ENCODE data around the gene FERD3L.

FERD3L gene

GRCh38 chr7:19117091-19117869, 27.9 kb downstream of the FERD3L start, which contains the start of gene TWIST1:
TSS of gene TWIST1 (minus strand) at chr7:19117636. CDS start at chr7:19117321, 315 bp downstream.
- no peak for DNase-seq (ENCODE audit: low read depth, low spot score)

GRCh38 chr7:19116121-19117090, 28.8 kb downstream of the FERD3L start:
- no peak for DNase-seq (ENCODE audit: low read depth, low spot score)

GRCh38 chr7:19114551-19114855, 30.7 kb downstream of the FERD3L start:
- no peak for DNase-seq (ENCODE audit: low read depth, low spot score)

GRCh38 chr7:19113855-19114550, 31.2 kb downstream of the FERD3L start:
- no peak for DNase-seq (ENCODE audit: low read depth, low spot score)

GRCh38 chr7:19113002-19113350, 32.2 kb downstream of the FERD3L start:
- no peak for DNase-seq (ENCODE audit: low read depth, low spot score)

- DNase-seq (ENCODE audit: low read depth, low spot score), result no peak
Measured at GRCh38 chr7:19112274-19113001, 32.8 kb downstream of the FERD3L start.

- no peak for DNase-seq (ENCODE audit: low read depth, low spot score)
Measured at GRCh38 chr7:19111474-19112273, 33.5 kb downstream of the FERD3L start.

- DNase-seq (ENCODE audit: low read depth, low spot score), result no peak
Measured at GRCh38 chr7:19110776-19111175, 34.4 kb downstream of the FERD3L start.

- DNase-seq (ENCODE audit: low read depth, low spot score), result no peak
Measured at GRCh38 chr7:19110026-19110730, 35.0 kb downstream of the FERD3L start.

- no peak for DNase-seq (ENCODE audit: low read depth, low spot score)
Measured at GRCh38 chr7:19109000-19109946, 35.9 kb downstream of the FERD3L start.

- DNase-seq (ENCODE audit: low read depth, low spot score), result no peak
Measured at GRCh38 chr7:19107356-19108146, 37.7 kb downstream of the FERD3L start.

- no peak for DNase-seq (ENCODE audit: low read depth, low spot score)
Measured at GRCh38 chr7:19107081-19107355, 38.2 kb downstream of the FERD3L start.

GRCh38 chr7:19106241-19107080, 38.8 kb downstream of the FERD3L start:
- DNase-seq (ENCODE audit: low read depth, low spot score), result no peak

GRCh38 chr7:19105546-19105945, 39.7 kb downstream of the FERD3L start:
- DNase-seq (ENCODE audit: low read depth, low spot score), result no peak

- no peak for DNase-seq (ENCODE audit: low read depth, low spot score)
Measured at GRCh38 chr7:19104811-19105210, 40.4 kb downstream of the FERD3L start.

GRCh38 chr7:19102884-19103283, 42.3 kb downstream of the FERD3L start:
- no peak for DNase-seq (ENCODE audit: low read depth, low spot score)

- no peak for DNase-seq (ENCODE audit: low read depth, low spot score)
Measured at GRCh38 chr7:19101909-19102308, 43.3 kb downstream of the FERD3L start.
